PC-3 (cell line): ENCODE results near the gene RBM12.

Experiments used
- CTCF ChIP-seq: fragments of 300-600 bp; sonication (generic); conservative IDR thresholded peaks from 2 replicates; pipeline ENCODE4 v1.5.1; 2017; ENCODE audit warnings: antibody characterized with exemption, low read depth, mild to moderate bottlenecking, low read length
- EZH2 ChIP-seq: fragments of 300-600 bp; sonication (generic); IDR thresholded peaks from one replicate; pipeline ENCODE4 v1.6.1; 2017; ENCODE audit warnings: antibody characterized with exemption, mild to moderate bottlenecking, low read length; ENCODE audit not compliant: unreplicated experiment

DNA sequence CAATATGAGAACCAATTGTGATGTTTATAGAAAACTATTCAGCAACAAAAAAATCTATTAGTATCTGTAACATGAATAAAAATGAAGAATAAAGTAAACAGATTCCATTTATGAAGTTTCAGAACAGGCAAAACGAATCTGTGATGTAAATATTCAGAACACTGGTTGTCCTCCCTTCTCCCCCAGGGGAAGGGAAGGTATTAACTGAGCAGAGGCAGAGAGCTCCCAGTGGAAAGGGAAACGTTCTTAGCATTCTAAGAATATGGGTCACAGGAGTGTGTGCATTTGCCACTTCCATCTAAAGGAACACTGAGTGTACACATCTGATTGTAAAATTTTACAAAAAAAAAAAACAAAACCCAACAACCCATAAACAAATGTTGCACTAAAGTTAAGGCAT lies 25.9 kb downstream of the RBM12 start:
- TF ChIP-seq CTCF (no peak), EZH2 (no peak)
